HEK293 (cell line): ENCODE measurements around the gene CADPS2.

Experiments used
- KLF7 ChIP-seq: fragments of 450-650 bp; formaldehyde crosslinking; IDR thresholded peaks from 2 replicates; pipeline ENCODE4 v1.5.1; 2016; ENCODE audit warnings: missing biosample characterization, missing genetic modification characterization, borderline replicate concordance
- KLF8 ChIP-seq: fragments of 450-650 bp; formaldehyde crosslinking; IDR thresholded peaks from 2 replicates; pipeline ENCODE4 v1.5.1; 2016; ENCODE audit warnings: missing biosample characterization, missing genetic modification characterization
- MZF1 ChIP-seq: fragments of 450-650 bp; formaldehyde crosslinking; IDR thresholded peaks from 2 replicates; pipeline ENCODE4 v1.5.1; 2017; ENCODE audit warnings: missing biosample characterization, missing genetic modification characterization, borderline replicate concordance
- PATZ1 ChIP-seq: fragments of 450-650 bp; formaldehyde crosslinking; IDR thresholded peaks from 2 replicates; pipeline ENCODE4 v1.5.1; 2016; ENCODE audit warnings: missing biosample characterization, missing genetic modification characterization
- PRDM1 ChIP-seq: fragments of 450-650 bp; formaldehyde crosslinking; IDR thresholded peaks from 2 replicates; pipeline ENCODE4; 2016; ENCODE audit warnings: missing biosample characterization, missing genetic modification characterization
- REST ChIP-seq: fragments of 450-650 bp; formaldehyde crosslinking; IDR thresholded peaks from 2 replicates; pipeline ENCODE4 v1.5.1; 2016; ENCODE audit warnings: missing biosample characterization, missing genetic modification characterization
- SCRT1 ChIP-seq: fragments of 450-650 bp; formaldehyde crosslinking; IDR thresholded peaks from 2 replicates; pipeline ENCODE4 v1.5.1; 2016; ENCODE audit warnings: missing biosample characterization, missing genetic modification characterization, borderline replicate concordance
- ZBTB17 ChIP-seq: fragments of 450-650 bp; formaldehyde crosslinking; IDR thresholded peaks from 2 replicates; pipeline ENCODE4 v1.5.1; 2016; ENCODE audit warnings: missing biosample characterization, missing genetic modification characterization
- ZBTB26 ChIP-seq: fragments of 450-650 bp; formaldehyde crosslinking; optimal IDR thresholded peaks from 2 replicates; pipeline ENCODE3; 2016; ENCODE audit warnings: missing biosample characterization, mild to moderate bottlenecking, missing genetic modification characterization
- ZBTB44 ChIP-seq: fragments of 450-650 bp; IDR thresholded peaks from 2 replicates; pipeline ENCODE4 v1.5.1; 2018; ENCODE audit warnings: missing biosample characterization, mild to moderate bottlenecking, missing genetic modification characterization
- ZBTB48 ChIP-seq: fragments of 450-650 bp; formaldehyde crosslinking; IDR thresholded peaks from 2 replicates; pipeline ENCODE4 v1.5.1; 2016; ENCODE audit warnings: missing biosample characterization, missing genetic modification characterization
- ZBTB8A ChIP-seq: fragments of 450-650 bp; formaldehyde crosslinking; IDR thresholded peaks from 2 replicates; pipeline ENCODE4 v1.5.1; 2016; ENCODE audit warnings: missing biosample characterization, missing genetic modification characterization
- ZEB2 ChIP-seq: fragments of 450-650 bp; formaldehyde crosslinking; IDR thresholded peaks from 2 replicates; pipeline ENCODE4 v1.5.1; 2016; ENCODE audit warnings: missing biosample characterization, missing genetic modification characterization
- ZFP69B ChIP-seq: fragments of 450-650 bp; formaldehyde crosslinking; IDR thresholded peaks from 2 replicates; pipeline ENCODE4 v1.5.1; 2016; ENCODE audit warnings: missing biosample characterization, missing genetic modification characterization
- ZNF133 ChIP-seq: fragments of 450-650 bp; formaldehyde crosslinking; IDR thresholded peaks from 2 replicates; pipeline ENCODE4 v1.5.1; 2016; ENCODE audit warnings: missing biosample characterization, missing genetic modification characterization
- ZNF18 ChIP-seq: fragments of 450-650 bp; formaldehyde crosslinking; IDR thresholded peaks from 2 replicates; pipeline ENCODE4 v1.5.1; 2016; ENCODE audit warnings: missing biosample characterization, missing genetic modification characterization
- ZNF311 ChIP-seq: fragments of 450-650 bp; formaldehyde crosslinking; IDR thresholded peaks from 2 replicates; pipeline ENCODE4 v1.5.1; 2017; ENCODE audit warnings: missing biosample characterization, missing genetic modification characterization, borderline replicate concordance
- ZNF362 ChIP-seq: fragments of 450-650 bp; formaldehyde crosslinking; IDR thresholded peaks from 2 replicates; pipeline ENCODE4 v1.5.1; 2016; ENCODE audit warnings: missing biosample characterization, missing genetic modification characterization
- ZNF391 ChIP-seq: fragments of 450-650 bp; formaldehyde crosslinking; IDR thresholded peaks from 2 replicates; pipeline ENCODE4 v1.5.1; 2016; ENCODE audit warnings: low read depth, missing biosample characterization, missing genetic modification characterization, borderline replicate concordance
- ZNF398 ChIP-seq: fragments of 450-650 bp; formaldehyde crosslinking; IDR thresholded peaks from 2 replicates; pipeline ENCODE4 v1.5.1; 2017; ENCODE audit warnings: missing biosample characterization, missing genetic modification characterization
- ZNF501 ChIP-seq: fragments of 450-650 bp; formaldehyde crosslinking; IDR thresholded peaks from 2 replicates; pipeline ENCODE4 v1.5.1; 2016; ENCODE audit warnings: missing biosample characterization, missing genetic modification characterization
- ZNF600 ChIP-seq: fragments of 450-650 bp; formaldehyde crosslinking; IDR thresholded peaks from 2 replicates; pipeline ENCODE4 v1.5.1; 2016; ENCODE audit warnings: missing biosample characterization, missing genetic modification characterization
- ZNF621 ChIP-seq: fragments of 450-650 bp; formaldehyde crosslinking; IDR thresholded peaks from 2 replicates; pipeline ENCODE4 v1.5.1; 2017; ENCODE audit warnings: missing biosample characterization, missing genetic modification characterization
- ZSCAN4 ChIP-seq: fragments of 450-650 bp; formaldehyde crosslinking; IDR thresholded peaks from 2 replicates; pipeline ENCODE4 v1.5.1; 2017; ENCODE audit warnings: missing biosample characterization, missing genetic modification characterization

The CADPS2 gene

GRCh38 chr7:122304319-122304975 lies 581.8 kb downstream of the CADPS2 start, which contains the start of gene FEZF1 (continued):
- TF ChIP-seq ZNF18 (peak; percentile 43; the same call in 1 of the 2 replicates), ZNF311 (tag by site-specific recombination) (no peak), ZBTB8A (tag by site-specific recombination) (no peak; the same call in 1 of the 2 replicates), ZNF501 (tag by site-specific recombination) (peak; percentile 45; the same call in 1 of the 2 replicates), ZSCAN4 (tag by site-specific recombination) (0 out of 2 replicates have a peak, but pooled peaks have one; percentile 20), ZBTB48 (tag by site-specific recombination) (peak; percentile 54; the same call in 1 of the 2 replicates), ZEB2 (peak; percentile 64), ZBTB44 (tag by site-specific recombination) (no peak), ZNF362 (tag by site-specific recombination) (peak; percentile 97), ZNF133 (tag by site-specific recombination) (no peak), MZF1 (tag by site-specific recombination) (peak; percentile 5; the same call in 1 of the 2 replicates), ZNF621 (tag by site-specific recombination) (no peak), ZNF600 (tag by site-specific recombination) (0 out of 2 replicates have a peak, but pooled peaks have one; percentile 26), ZNF398 (tag by site-specific recombination) (peak; percentile 85), ZNF391 (tag by site-specific recombination) (no peak; the same call in 1 of the 2 replicates), KLF8 (tag by site-specific recombination) (peak; percentile 76), REST (tag by site-specific recombination) (no peak), ZBTB17 (tag by site-specific recombination) (peak; percentile 41; the same call in 1 of the 2 replicates), PRDM1 (tag by site-specific recombination) (peak; percentile 89), ZBTB26 (tag by site-specific recombination) (peak; percentile 46), PATZ1 (tag by site-specific recombination) (peak; percentile 91), KLF7 (tag by site-specific recombination) (0 out of 2 replicates have a peak, but pooled peaks have one; percentile 1), ZFP69B (0 out of 2 replicates have a peak, but pooled peaks have one; percentile 22), SCRT1 (tag by site-specific recombination) (peak; percentile 80)
